Thyroid gland (tissue), 4 donors: Measurements from ENCODE around the gene KATNAL2. TPM values are rescaled to one million over a fixed set of nuclear protein-coding genes. Genes with fewer than 3 reads are reported as not detected.
A peak's percentile ranks its signal among the peaks of the same experiment; 100 is the strongest.

Source experiments
- DNase-seq, 2 donors: peaks; one replicate each; pipeline ENCODE4 v3.0.0-alpha.2; 2019
- H3K27ac ChIP-seq, 3 donors: fragments of 200-600 bp; sonication (generic); 1 replicate in 2 of 3; 2 replicates in 1 of 3; pipeline ENCODE4 v1.5.1; 2016 to 2019; ENCODE audit warnings: mild to moderate bottlenecking in 1 of 3, moderate library complexity in 1 of 3
- H3K27me3 ChIP-seq: fragments of 200-600 bp; sonication (generic); one replicate; pipeline ENCODE4 v1.5.1; 2019
- H3K36me3 ChIP-seq, 2 donors: fragments of 200-600 bp; sonication (generic); one replicate each; pipeline ENCODE4 v1.5.1; 2016 to 2019
- H3K4me1 ChIP-seq, 2 donors: fragments of 200-600 bp; sonication (generic); one replicate each; pipeline ENCODE4 v1.5.1; 2017 to 2019
- H3K4me3 ChIP-seq, 3 donors: fragments of 200-600 bp; sonication (generic); replicated peaks in 1 of 3; 1 replicate in 2 of 3; 2 replicates in 1 of 3; pipeline ENCODE4 v1.5.1; 2016; ENCODE audit warnings: mild to moderate bottlenecking in 1 of 3
- H3K9me3 ChIP-seq: fragments of 200-600 bp; sonication (generic); one replicate; pipeline ENCODE4 v1.5.1; 2017
- CTCF ChIP-seq, 6 experiments: fragments of 200-600 bp in 3 of 6; fragments of 450-650 bp in 3 of 6; sonication (generic) in 3 of 6; IDR thresholded peaks; one replicate each; pipeline ENCODE4 v1.5.1; 2016 to 2019; ENCODE audit warnings: antibody characterized with exemption in 6 of 6, mild to moderate bottlenecking in 2 of 6, inconsistent platforms in 1 of 6, moderate library complexity in 1 of 6
- POLR2A ChIP-seq, 2 donors: fragments of 450-650 bp; IDR thresholded peaks; one replicate each; pipeline ENCODE4 v1.6.1; 2017; ENCODE audit warnings: antibody characterized with exemption in 2 of 2, mild to moderate bottlenecking in 2 of 2, moderate library complexity in 1 of 2
- WGBS, 2 donors: methylation state at CpG; one replicate each; pipeline ENCODE4 v1.1.5; 2017; 5-methylcytosine and 5-hydroxymethylcytosine counted together
- intact Hi-C: fragments of 100-400 bp; cut with DNase I; formaldehyde crosslinking; loops from one replicate; pipeline ENCODE4 v1.15.1; 2023
- total RNA-seq, 4 donors: library from RNA; depleted of rRNA; stranded (reverse); fragments of >200 nt; gene quantifications; one replicate each; pipeline ENCODE4 v1.2.3, GENCODE V29; 2016

The KATNAL2 gene
- total RNA-seq, 4 donors from 2014 or later, result 11.3 to 104 (median 63.3) TPM

- no peak for DNase-seq
Measured at GRCh38 chr18:47035156-47035671, 117.8 kb downstream of the KATNAL2 start, which contains the start of gene ELOA2. ELOA2 (minus strand) TSS chr18:47035621; CDS start chr18:47035264, 357 bp downstream.

DNA sequence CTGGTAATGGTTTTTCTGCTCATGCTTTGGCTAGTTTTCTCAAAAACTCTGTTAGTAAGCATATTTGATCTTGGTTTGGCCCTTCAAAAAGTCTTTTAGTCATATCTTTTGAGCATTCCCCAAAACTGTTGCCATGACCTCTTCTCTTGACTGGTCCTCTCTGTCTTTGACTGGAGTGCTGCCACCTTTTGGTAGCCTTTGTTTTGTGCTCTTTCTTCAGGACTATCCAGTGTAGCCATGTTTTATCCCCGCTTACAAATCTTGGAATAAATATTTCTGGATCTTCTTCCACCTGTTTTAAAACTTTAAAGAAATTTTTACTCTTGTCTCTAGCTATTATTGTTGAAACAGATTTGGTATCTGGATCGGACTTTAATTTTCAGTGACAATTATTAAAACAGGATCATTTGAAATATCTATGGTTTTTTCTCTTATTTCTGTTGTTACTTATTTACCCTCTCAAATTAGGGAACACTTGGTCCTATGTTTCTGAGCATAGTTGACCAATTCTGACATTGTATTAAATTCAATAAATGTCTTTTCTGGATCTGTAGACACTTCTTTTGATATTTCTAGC is 119.0 kb downstream of the KATNAL2 start:
- TF ChIP-seq POLR2A (IDR thresholded peaks at IDR 0.05) (no peak), CTCF (IDR thresholded peaks at IDR 0.05) (peak in 2 of 6 experiments; percentile 18 to 39)
- H3K36me3 ChIP-seq, result no peaks in the 10 kb centered on the region
- H3K27me3 ChIP-seq, result no peaks in the 10 kb centered on the region
- no peaks in the 10 kb centered on the region for H3K4me1 ChIP-seq
- H3K4me3 ChIP-seq, result no peak overlapping the region
- H3K9me3 ChIP-seq, result no peaks in the 10 kb centered on the region
- intact Hi-C loops, result no loop called here
- 82 to 85% methylated on average over 2 of the region's 2 CpGs for WGBS, 2 donors
- H3K27ac ChIP-seq, result no peak overlapping the region
- peak in 1 of 2 donors; percentile 25 for DNase-seq

More at GRCh38 chr18:47035156-47035671, 117.8 kb downstream of the KATNAL2 start, which contains the start of gene ELOA2:
- Histone ChIP-seq H3K36me3 (no peaks in the 10 kb centered on the region), H3K4me3 (no peak within 1 kb of the TSS), H3K4me1 (no peaks in the 10 kb centered on the region), H3K9me3 (no peaks in the 10 kb centered on the region), H3K27me3 (no peaks in the 10 kb centered on the region), H3K27ac (no peak within 1 kb of the TSS)
- TF ChIP-seq POLR2A (IDR thresholded peaks at IDR 0.05) (no peak), CTCF (IDR thresholded peaks at IDR 0.05) (no peak)
- intact Hi-C loops, result no loop called here
- WGBS, 2 donors, result 95 to 99% methylated on average over 8 to 24 of the region's 29 CpGs

- WGBS, 2 donors, result 89% methylated on average over 3 of the region's 3 CpGs
- Histone ChIP-seq H3K36me3 (no peaks in the 10 kb centered on the region), H3K9me3 (no peaks in the 10 kb centered on the region), H3K27me3 (no peaks in the 10 kb centered on the region), H3K27ac (no peak overlapping the region), H3K4me1 (no peaks in the 10 kb centered on the region), H3K4me3 (no peak overlapping the region)
- TF ChIP-seq POLR2A (IDR thresholded peaks at IDR 0.05) (no peak), CTCF (IDR thresholded peaks at IDR 0.05) (no peak)
- intact Hi-C loops, result no loop called here
- DNase-seq, result no peak
Measured at GRCh38 chr18:47036927-47037578, 119.7 kb downstream of the KATNAL2 start.

DNA sequence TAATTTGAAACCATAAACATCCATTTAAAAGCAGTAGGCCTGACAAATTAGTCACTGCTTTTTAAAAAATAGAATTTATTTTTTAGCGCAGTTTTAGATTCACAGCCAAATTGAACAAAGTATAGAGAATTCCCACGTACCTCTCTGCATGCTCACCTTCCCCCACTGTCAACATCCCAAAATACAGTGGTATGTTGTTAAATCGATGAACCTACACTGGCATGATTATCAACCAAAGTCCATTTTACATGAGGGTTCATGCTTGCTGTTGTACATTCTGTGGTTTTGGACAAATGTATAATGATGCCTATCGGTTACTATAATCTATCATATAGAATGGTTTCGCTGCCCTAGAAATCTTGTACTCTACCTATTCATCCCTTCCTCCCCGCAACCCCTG is 123.6 kb downstream of the KATNAL2 start:
- no peak overlapping the region for H3K4me3 ChIP-seq
- H3K27me3 ChIP-seq, result no peaks in the 10 kb centered on the region
- DNase-seq, result no peak
- no peaks in the 10 kb centered on the region for H3K9me3 ChIP-seq
- 95 to 97% methylated on average over 6 of the region's 6 CpGs for WGBS, 2 donors
- H3K36me3 ChIP-seq, result no peaks in the 10 kb centered on the region
- intact Hi-C loops, result no loop called here
- TF ChIP-seq CTCF (IDR thresholded peaks at IDR 0.05) (no peak), POLR2A (IDR thresholded peaks at IDR 0.05) (no peak)
- no peak overlapping the region for H3K27ac ChIP-seq
- H3K4me1 ChIP-seq, result no peaks in the 10 kb centered on the region

GRCh38 chr18:47050468-47050867 is 133.1 kb downstream of the KATNAL2 start:
- H3K27ac ChIP-seq, result no peak overlapping the region
- no peaks in the 10 kb centered on the region for H3K27me3 ChIP-seq
- 32 to 35% methylated on average over 7 of the region's 7 CpGs for WGBS, 2 donors
- H3K36me3 ChIP-seq, result no peaks in the 10 kb centered on the region
- intact Hi-C loops, result no loop called here
- TF ChIP-seq POLR2A (IDR thresholded peaks at IDR 0.05), result no peak
- TF ChIP-seq CTCF (IDR thresholded peaks at IDR 0.05), result peak; percentile 17 to 58 (median 38)
- no peaks in the 10 kb centered on the region for H3K9me3 ChIP-seq
- no peak overlapping the region for H3K4me3 ChIP-seq
- DNase-seq, result no peak
- H3K4me1 ChIP-seq, result no peaks in the 10 kb centered on the region
